HG03565 (cell line): ENCODE results near the gene CSTF1.
A peak's percentile ranks its signal among the peaks of the same experiment; 100 is the strongest.

Experiments used
- ATAC-seq: cut with Tn5 transposase; IDR thresholded peaks from one replicate; pipeline ENCODE4 v1.9.1; 2021; ENCODE audit warnings: mild to moderate bottlenecking, moderate library complexity; ENCODE audit not compliant: unreplicated experiment

The CSTF1 gene

GRCh38 chr20:56392132-56392880 is at the start of gene CSTF1, which contains the start of gene AURKA:
Gene CSTF1 (plus strand): TSS chr20:56392645. CDS start chr20:56395553, 2,908 bp downstream.
Gene AURKA (minus strand): TSS chr20:56392215. CDS start chr20:56388197, 4,018 bp downstream.
- peak; percentile 91 for ATAC-seq

GRCh38 chr20:56342783-56343182 is 49.7 kb upstream of the CSTF1 start:
- ATAC-seq: no peak

- ATAC-seq: peak; percentile 56
Observed at GRCh38 chr20:56343861-56344381, 48.5 kb upstream of the CSTF1 start.

DNA sequence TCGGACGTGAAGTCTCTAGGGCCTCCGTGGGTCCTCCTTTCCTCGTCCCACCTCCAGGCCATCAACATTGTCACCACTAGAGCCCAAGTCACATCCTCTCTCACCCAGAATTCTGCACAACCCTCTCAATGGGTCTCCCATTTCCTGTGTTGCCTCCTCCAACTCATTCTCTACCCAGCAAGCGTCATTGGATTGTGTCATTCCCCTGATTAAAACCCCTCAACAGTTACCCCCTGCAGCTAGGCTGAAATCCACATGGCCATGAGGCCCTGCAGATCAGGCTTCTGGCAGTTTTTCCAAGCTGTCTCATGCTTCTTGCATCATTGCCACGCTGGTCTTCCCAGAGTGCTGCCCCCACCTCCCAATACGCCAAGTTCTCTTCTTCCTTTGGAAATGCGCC is 46.5 kb upstream of the CSTF1 start:
- ATAC-seq: no peak

- ATAC-seq: no peak
Observed at GRCh38 chr20:56347628-56348304, 44.7 kb upstream of the CSTF1 start.

DNA sequence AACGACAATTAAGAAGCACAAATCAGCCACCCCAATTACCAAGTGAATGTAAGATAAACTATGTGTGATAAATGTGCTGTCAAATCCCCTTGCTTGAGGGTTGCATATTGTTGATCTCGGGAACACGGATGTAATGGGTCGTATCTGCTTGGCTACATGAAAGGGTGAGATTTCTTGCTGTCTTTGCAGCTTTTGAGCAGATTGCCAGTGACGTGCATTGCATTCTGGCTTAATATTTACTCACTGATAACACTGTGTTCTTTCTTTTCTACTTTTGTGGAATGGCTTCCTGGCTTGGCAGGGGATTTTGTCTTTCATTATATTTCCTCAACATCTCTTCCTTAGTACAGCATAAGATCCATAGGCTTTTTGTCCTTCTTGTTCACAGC is 44.1 kb upstream of the CSTF1 start:
- ATAC-seq: no peak

- no peak for ATAC-seq
Observed at GRCh38 chr20:56348746-56349145, 43.7 kb upstream of the CSTF1 start.

- ATAC-seq: no peak
Observed at GRCh38 chr20:56350842-56351241, 41.6 kb upstream of the CSTF1 start.

DNA sequence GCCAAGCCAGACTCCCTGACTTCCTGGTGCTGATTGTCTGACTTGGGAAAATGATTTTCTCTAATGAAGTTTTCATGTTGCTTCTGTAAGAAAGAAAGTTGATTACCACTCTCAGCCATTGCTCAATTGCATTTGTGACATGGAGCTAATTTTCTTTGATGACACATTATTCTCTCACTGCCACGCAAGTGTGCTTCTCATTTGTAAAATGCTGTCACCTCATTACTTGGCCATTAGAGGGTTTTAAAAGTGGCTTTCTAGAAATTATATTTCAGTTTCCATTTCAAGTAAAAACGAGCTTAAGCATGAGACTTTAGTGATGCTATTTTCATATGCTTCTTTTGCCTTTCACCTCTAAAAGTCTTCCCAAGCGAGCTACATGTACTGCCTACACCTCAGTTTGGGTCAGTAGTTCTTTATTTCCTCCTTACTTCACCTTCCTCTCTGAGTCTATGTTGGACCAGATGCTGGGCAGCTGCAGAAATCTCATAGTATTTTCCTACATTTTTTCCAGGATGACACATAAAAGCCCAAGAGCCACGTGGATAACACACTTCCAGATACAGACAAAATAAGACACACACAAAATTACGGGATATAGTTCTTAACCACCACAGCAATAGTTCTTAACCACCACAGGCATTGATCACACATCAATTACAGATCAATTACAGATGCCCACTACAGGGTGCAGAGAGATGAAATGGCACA is 39.9 kb upstream of the CSTF1 start:
- no peak for ATAC-seq

DNA sequence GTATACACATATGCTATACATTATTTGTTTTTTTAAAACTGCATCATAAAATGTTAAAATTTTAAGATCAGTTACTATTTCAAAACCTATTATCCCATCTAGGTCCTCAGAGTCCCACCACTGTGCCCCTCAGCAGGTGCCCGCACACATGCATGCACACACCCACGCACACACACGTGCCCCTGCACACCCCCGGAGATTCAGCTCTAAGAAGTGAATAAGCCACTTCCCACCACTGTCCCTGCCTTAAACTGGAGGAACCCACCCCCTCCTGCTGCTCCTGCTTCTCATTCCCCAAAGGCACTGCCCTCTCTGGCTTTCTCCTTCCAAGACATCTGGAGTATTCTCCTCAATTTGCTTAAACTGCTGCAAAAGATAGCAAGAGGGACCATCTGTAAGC is 39.1 kb upstream of the CSTF1 start:
- no peak for ATAC-seq

- ATAC-seq: no peak
Observed at GRCh38 chr20:56358070-56358469, 34.4 kb upstream of the CSTF1 start.

- ATAC-seq: peak; percentile 95
Observed at GRCh38 chr20:56358600-56359211, 33.7 kb upstream of the CSTF1 start, which contains the start of gene FAM210B. Gene FAM210B (plus strand): TSS chr20:56358974. CDS start chr20:56359006, 32 bp downstream.

DNA sequence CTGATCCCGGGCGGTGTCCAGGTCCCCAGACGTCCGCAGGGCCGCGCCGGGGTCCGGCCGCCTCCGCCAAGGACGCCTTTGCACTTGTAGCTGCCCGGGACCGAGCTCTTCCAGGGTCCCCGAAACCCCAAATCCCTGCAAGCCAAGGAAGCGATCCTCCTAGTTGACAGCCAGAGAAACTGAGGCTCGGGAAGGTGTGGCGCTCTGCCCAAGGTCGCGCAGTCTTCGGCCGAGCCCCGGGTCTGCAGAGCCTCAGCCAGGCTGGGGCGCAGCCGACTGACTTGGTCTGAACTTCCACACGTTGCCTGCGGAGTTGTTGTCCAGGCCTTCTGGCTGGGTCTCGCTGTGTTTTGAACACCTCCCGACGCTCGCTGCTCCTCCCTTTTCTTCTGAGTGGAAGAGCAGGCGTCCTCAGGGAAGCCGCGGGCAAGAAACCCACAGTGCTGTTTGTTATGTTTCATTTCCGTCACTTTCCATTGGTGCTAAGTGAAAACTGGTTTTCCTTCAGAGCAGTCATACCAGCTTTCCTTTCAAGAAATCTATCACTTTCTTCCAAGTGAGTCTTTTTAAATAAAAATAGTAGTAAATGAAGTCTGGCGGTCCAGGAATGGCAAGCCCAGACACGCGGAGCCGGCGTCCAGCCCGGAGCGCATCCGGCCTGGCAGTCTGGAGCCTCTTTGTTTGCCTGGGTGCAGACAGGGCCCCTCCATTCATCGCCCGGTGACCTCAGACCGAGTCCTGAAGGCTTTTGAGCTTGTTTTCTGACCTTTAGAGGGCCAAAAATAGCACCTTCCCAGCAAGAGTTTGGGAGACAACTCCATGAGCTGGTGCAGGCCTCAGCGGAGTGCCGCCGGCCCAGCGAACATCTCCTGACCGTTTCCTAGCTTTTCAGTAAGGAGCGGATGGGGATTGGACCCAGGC is 33.0 kb upstream of the CSTF1 start:
- ATAC-seq: no peak

GRCh38 chr20:56360133-56360907 is 32.1 kb upstream of the CSTF1 start:
- no peak for ATAC-seq

- ATAC-seq: no peak
Observed at GRCh38 chr20:56360908-56361205, 31.6 kb upstream of the CSTF1 start.

DNA sequence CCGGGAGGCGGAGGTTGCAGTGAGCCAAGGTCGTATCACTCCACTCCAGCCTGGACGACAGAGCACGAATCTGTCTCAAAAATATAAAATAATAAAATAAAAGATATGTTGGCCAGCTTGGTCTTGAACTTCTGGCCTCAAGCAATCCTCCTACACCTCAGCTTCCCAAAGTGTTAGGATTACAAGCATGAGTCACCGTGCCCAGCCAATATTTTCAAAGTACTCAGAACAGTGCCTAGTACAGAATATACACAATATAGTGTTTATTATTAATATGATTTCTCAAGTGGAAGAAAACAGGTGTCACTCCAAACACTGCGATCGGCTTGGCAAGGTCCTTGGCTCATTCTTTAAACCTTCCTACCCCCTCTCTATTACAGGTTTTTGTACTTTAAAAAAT is 30.5 kb upstream of the CSTF1 start:
- no peak for ATAC-seq

GRCh38 chr20:56362833-56363413 is 29.5 kb upstream of the CSTF1 start:
- no peak for ATAC-seq

DNA sequence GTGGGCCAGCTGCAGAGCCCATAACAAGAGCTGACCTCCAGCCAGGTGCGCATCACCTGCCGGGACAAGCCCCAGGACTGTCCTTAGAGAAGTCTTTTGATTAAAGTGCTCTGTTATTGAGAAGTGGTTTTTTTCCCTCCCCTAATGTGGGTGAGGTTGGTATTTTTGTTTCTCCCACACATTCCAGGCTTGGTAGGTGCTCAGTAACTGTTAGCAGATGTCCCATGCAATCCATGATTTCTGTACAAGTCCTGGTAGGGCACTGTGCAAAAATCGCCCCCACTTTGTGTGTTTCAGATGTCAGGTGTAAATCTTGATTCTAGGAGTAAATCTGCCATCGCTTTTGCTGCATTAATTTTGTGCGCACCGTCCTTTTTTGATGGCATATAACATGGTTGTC is 29.0 kb upstream of the CSTF1 start:
- no peak for ATAC-seq
